Heart left ventricle (tissue), 13 donors: Measurements from ENCODE around the gene LRRK2.

Source experiments
- POLR2A ChIP-seq, 2 donors: fragments of 450-650 bp; IDR thresholded peaks; one replicate each; pipeline ENCODE4 v1.6.1; 2017; ENCODE audit warnings: antibody characterized with exemption in 2 of 2, mild to moderate bottlenecking in 2 of 2, moderate library complexity in 2 of 2
- TF ChIP-seq, protein P1 (sequence below), 12 donors: fragments of 200-600 bp; sonication (generic) in 4 of 12; IDR thresholded peaks; one replicate each; pipeline versions ENCODE4 v1.5.0 to v1.8.0; 2018 to 2022; ENCODE audit warnings: antibody characterized with exemption in 12 of 12, mild to moderate bottlenecking in 5 of 12
- donor health status: ischemic (EF 13 %, LVEDD 7.1; RV severe dilation, severe dysfunction).
- donor health status: DM: no; HTN: yes; CAD: no.
- donor health status: DM: no; HTN: no; CAD: no.
- donor health status: ischemic (EF 25% LVEDD 6.9; RV normal size, moderate dysfunction).
- donor health status: ischemic (EF 25% LVEDD 5.7; RV mildly dilated, moderate dysfunction).
- donor health status: ischemic (EF 35%, LVEDD 5.7; RV mildly dilated, moderate dysfunction).
- donor health status: nonischemic (EF 11% LVEDD 7.7; RV severe dilation, severe dysfunction).
- donor health status: DM: yes; HTN: yes; CAD: no.
- donor health status: PGD.
- donor health status: ischemic (EF 29% LVEDD 5.4; RV normal size, mild dysfunction).
- donor health status: nonischemic (EF 23%, LVEDD 6.1; RV moderate dilation, normal function).

DNA sequence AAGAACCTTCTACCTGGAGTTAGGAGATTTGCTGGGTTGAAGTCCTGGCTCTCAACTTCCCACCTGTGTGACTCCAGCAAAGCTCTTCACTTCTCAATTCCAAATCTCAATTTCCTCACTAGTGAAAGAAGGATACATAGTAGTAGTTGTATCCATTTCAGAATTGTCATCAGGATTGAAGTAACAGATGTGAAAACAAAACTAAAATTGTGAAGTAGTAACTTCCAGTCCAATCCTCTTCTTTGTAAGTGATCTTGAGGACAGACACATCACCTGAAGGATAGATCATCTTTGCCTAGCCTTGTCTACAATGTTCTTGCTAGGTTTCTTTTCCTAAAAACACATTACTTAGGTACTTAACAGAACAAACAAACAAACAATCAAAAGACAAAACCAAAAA lies 1.2 kb upstream of the LRRK2 start:
- TF ChIP-seq, protein P1, sequence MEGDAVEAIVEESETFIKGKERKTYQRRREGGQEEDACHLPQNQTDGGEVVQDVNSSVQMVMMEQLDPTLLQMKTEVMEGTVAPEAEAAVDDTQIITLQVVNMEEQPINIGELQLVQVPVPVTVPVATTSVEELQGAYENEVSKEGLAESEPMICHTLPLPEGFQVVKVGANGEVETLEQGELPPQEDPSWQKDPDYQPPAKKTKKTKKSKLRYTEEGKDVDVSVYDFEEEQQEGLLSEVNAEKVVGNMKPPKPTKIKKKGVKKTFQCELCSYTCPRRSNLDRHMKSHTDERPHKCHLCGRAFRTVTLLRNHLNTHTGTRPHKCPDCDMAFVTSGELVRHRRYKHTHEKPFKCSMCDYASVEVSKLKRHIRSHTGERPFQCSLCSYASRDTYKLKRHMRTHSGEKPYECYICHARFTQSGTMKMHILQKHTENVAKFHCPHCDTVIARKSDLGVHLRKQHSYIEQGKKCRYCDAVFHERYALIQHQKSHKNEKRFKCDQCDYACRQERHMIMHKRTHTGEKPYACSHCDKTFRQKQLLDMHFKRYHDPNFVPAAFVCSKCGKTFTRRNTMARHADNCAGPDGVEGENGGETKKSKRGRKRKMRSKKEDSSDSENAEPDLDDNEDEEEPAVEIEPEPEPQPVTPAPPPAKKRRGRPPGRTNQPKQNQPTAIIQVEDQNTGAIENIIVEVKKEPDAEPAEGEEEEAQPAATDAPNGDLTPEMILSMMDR (IDR thresholded peaks at IDR 0.05): no peak
- TF ChIP-seq POLR2A (IDR thresholded peaks at IDR 0.05): no peak
